Heart left ventricle (tissue), 16 donors: ENCODE results near the gene GRB14. TPM values are rescaled to one million over a fixed set of nuclear protein-coding genes. Genes with fewer than 3 reads are reported as not detected.

Experiments used
- ATAC-seq, 4 donors: fragments of 200-7000 bp; cut with Tn5 transposase; one replicate each; pipeline ENCODE4 v1.9.1; 2020 to 2022; ENCODE audit warnings: moderate library complexity in 4 of 4, mild to moderate bottlenecking in 3 of 4, moderate number of reproducible peaks in 1 of 4
- DNase-seq, 5 donors: peaks; one replicate each; pipeline ENCODE4 v3.0.0-alpha.2; 2020
- H3K27ac ChIP-seq, 12 donors: fragments of 200-600 bp; sonication (generic) in 4 of 12; one replicate each; pipeline versions ENCODE4 v1.5.0 to v1.8.0; 2016 to 2022; ENCODE audit warnings: mild to moderate bottlenecking in 2 of 12
- H3K27me3 ChIP-seq, 9 donors: fragments of 200-600 bp; sonication (generic) in 2 of 9; one replicate each; pipeline versions ENCODE4 v1.5.1 to v1.8.0; 2016 to 2022; ENCODE audit warnings: mild to moderate bottlenecking in 3 of 9
- H3K36me3 ChIP-seq, 9 donors: fragments of 200-600 bp; sonication (generic) in 2 of 9; one replicate each; pipeline versions ENCODE4 v1.5.0 to v1.8.0; 2018 to 2022; ENCODE audit warnings: mild to moderate bottlenecking in 2 of 9
- H3K4me1 ChIP-seq, 12 donors: fragments of 200-600 bp; sonication (generic) in 4 of 12; one replicate each; pipeline versions ENCODE4 v1.5.0 to v1.8.0; 2016 to 2022; ENCODE audit warnings: mild to moderate bottlenecking in 3 of 12
- H3K4me3 ChIP-seq, 12 donors: fragments of 200-600 bp; sonication (generic) in 4 of 12; one replicate each; pipeline versions ENCODE4 v1.5.0 to v1.8.0; 2017 to 2022; ENCODE audit warnings: mild to moderate bottlenecking in 9 of 12, moderate library complexity in 4 of 12
- H3K9me3 ChIP-seq, 12 donors: fragments of 200-600 bp; sonication (generic) in 4 of 12; one replicate each; pipeline versions ENCODE4 v1.5.0 to v1.8.0; 2016 to 2022; ENCODE audit warnings: mild to moderate bottlenecking in 1 of 12
- CTCF ChIP-seq, 12 donors: fragments of 200-600 bp; sonication (generic) in 4 of 12; IDR thresholded peaks; one replicate each; pipeline versions ENCODE4 v1.5.0 to v1.8.0; 2018 to 2022; ENCODE audit warnings: antibody characterized with exemption in 12 of 12, mild to moderate bottlenecking in 5 of 12
- POLR2A ChIP-seq, 2 donors: fragments of 450-650 bp; IDR thresholded peaks; one replicate each; pipeline ENCODE4 v1.6.1; 2017; ENCODE audit warnings: antibody characterized with exemption in 2 of 2, mild to moderate bottlenecking in 2 of 2, moderate library complexity in 2 of 2
- WGBS, 4 donors: extraction: QIAGEN DNeasy Blood & Tissue Kit in 2 of 4; methylation state at CpG; one replicate each; pipeline versions ENCODE4 v1.1.5 to v1.1.7; 2013 to 2018; 5-methylcytosine and 5-hydroxymethylcytosine counted together
- intact Hi-C, 10 donors: fragments of 100-400 bp; cut with DNase I; formaldehyde crosslinking; loops; one replicate each; pipeline versions ENCODE4 v1.11.1 to v1.14.2; 2022
- long read RNA-seq, 3 donors: library from polyadenylated mRNA; unstranded; transcript quantifications; one replicate each; pipeline ENCODE4 v2.0.0, GENCODE V29; 2020 to 2021
- polyA plus RNA-seq, 2 donors: library from polyadenylated mRNA; stranded (reverse); fragments of 200-250 nt; gene quantifications; one replicate each; pipeline ENCODE4 v1.2.3, GENCODE V29; 2013
- total RNA-seq, 9 donors: library from RNA; depleted of rRNA in 2 of 9; stranded (reverse); fragments of >200 nt in 2 of 9; fragmentation: NEBNext Ultra II Directional in 3 of 9; extraction: Animal tissue kit (Norgen Biotek cat#: 25700) in 3 of 9; gene quantifications; one replicate each; pipeline versions ENCODE4 v1.1.0 to v1.2.4, GENCODE V29; 2016 to 2023
- donor health status: ischemic (EF 13 %, LVEDD 7.1; RV severe dilation, severe dysfunction).
- donor health status: healthy with polysubstance abuse.
- donor health status: DM: no; HTN: yes; CAD: no.
- donor health status: DM: no; HTN: no; CAD: no.
- donor health status: ischemic (EF 25% LVEDD 6.9; RV normal size, moderate dysfunction).
- donor health status: ischemic (EF 25% LVEDD 5.7; RV mildly dilated, moderate dysfunction).
- donor health status: healthy.
- donor health status: DM: yes; HTN: yes; CAD: no.
- donor health status: ischemic (EF 35%, LVEDD 5.7; RV mildly dilated, moderate dysfunction).
- donor health status: nonischemic (EF 11% LVEDD 7.7; RV severe dilation, severe dysfunction).
- donor health status: DM: yes; HTN: yes; CAD: no.
- donor health status: PGD.
- donor health status: ischemic (EF 29% LVEDD 5.4; RV normal size, mild dysfunction).
- donor health status: nonischemic (EF 23%, LVEDD 6.1; RV moderate dilation, normal function).

GRB14 gene
- total RNA-seq: 10 to 100 TPM in 6 of 9 donors, 1 to 10 TPM in 3; 2.7 to 22.9 (median 13.3) TPM
- 10 to 100 TPM in 1 of 2 donors, 1 to 10 TPM in 1; 3.2 to 42.3 TPM for polyA plus RNA-seq
- long read RNA-seq, donor 1, transcript GRB14-201 (14 exons, 2,382 nt): major isoform, 41 of 49 reads
- long read RNA-seq, donor 1, partial matches to known transcripts: 4 of 49 reads
- long read RNA-seq, donor 1, other reads (novel, unspliced or antisense): 4 of 49 reads
- long read RNA-seq, donor 2, transcript GRB14-201 (14 exons, 2,382 nt): major isoform, 92 of 135 reads
- long read RNA-seq, donor 2, partial matches to known transcripts: 20 of 135 reads
- long read RNA-seq, donor 2, other reads (novel, unspliced or antisense): 23 of 135 reads
- long read RNA-seq, donor 3, transcript GRB14-201 (14 exons, 2,382 nt): major isoform, 34 of 43 reads
- long read RNA-seq, donor 3, partial matches to known transcripts: 5 of 43 reads
- long read RNA-seq, donor 3, other reads (novel, unspliced or antisense): 3 of 43 reads

GRCh38 chr2:164620873-164621763 lies at the start of gene GRB14:
Gene GRB14, minus strand, starts transcription at chr2:164621482. Its CDS starts 173 bp downstream, at chr2:164621309.
- Histone ChIP-seq H3K9me3 (no peaks in the 10 kb centered on the region), H3K27me3 (peaks cover 0 to 24% (median 0%) of the 10 kb centered on the region in 9 donors), H3K27ac (peak within 1 kb of the TSS in 7 of 12 donors; percentile 23 to 79 (median 60)), H3K36me3 (no peaks in the 10 kb centered on the region), H3K4me1 (peaks cover 0 to 11% (median 0%) of the 10 kb centered on the region in 12 donors), H3K4me3 (peak within 1 kb of the TSS; percentile 45 to 84 (median 68))
- ATAC-seq: peak; percentile 87 to 93 (median 92)
- WGBS, 4 donors: 0 to 1% (median 1%) methylated on average over 16 to 96 of the region's 96 CpGs
- DNase-seq: peak; percentile 23 to 73 (median 46)
- no peak for TF ChIP-seq POLR2A (IDR thresholded peaks at IDR 0.05)
- TF ChIP-seq CTCF (IDR thresholded peaks at IDR 0.05): peak in 2 of 12 donors; percentile 8 to 16
- intact Hi-C loops: loop anchor here in 1 of 10 donors (5.0 kb wide), 1 partner anchor 101 kb away; no protein-coding TSS in a partner anchor

- no peaks in the 10 kb centered on the region for H3K36me3 ChIP-seq
- H3K27ac ChIP-seq: no peak overlapping the region
- H3K9me3 ChIP-seq: no peaks in the 10 kb centered on the region
- TF ChIP-seq POLR2A (IDR thresholded peaks at IDR 0.05) (no peak), CTCF (IDR thresholded peaks at IDR 0.05) (no peak)
- no peaks in the 10 kb centered on the region for H3K27me3 ChIP-seq
- H3K4me1 ChIP-seq: peaks cover 0 to 7% (median 0%) of the 10 kb centered on the region in 12 donors
- no peak overlapping the region for H3K4me3 ChIP-seq
- intact Hi-C loops: no loop called here
- DNase-seq (no peak), ATAC-seq (no peak)
Measured at GRCh38 chr2:164669291-164669690, 48.0 kb upstream of the GRB14 start.

GRCh38 chr2:164667566-164667965 lies 46.3 kb upstream of the GRB14 start:
- TF ChIP-seq CTCF (IDR thresholded peaks at IDR 0.05): no peak
- no peak for TF ChIP-seq POLR2A (IDR thresholded peaks at IDR 0.05)
- no peak overlapping the region for H3K27ac ChIP-seq
- no peak for DNase-seq
- ATAC-seq: no peak
- no peaks in the 10 kb centered on the region for H3K36me3 ChIP-seq
- no peaks in the 10 kb centered on the region for H3K27me3 ChIP-seq
- intact Hi-C loops: no loop called here
- H3K9me3 ChIP-seq: no peaks in the 10 kb centered on the region
- no peak overlapping the region for H3K4me3 ChIP-seq
- peaks cover 0 to 9% (median 0%) of the 10 kb centered on the region in 12 donors for H3K4me1 ChIP-seq
- 89 to 96% (median 91%) methylated on average over 2 of the region's 2 CpGs for WGBS, 4 donors

GRCh38 chr2:164664070-164664469 lies 42.8 kb upstream of the GRB14 start:
- H3K9me3 ChIP-seq: no peaks in the 10 kb centered on the region
- no peak for DNase-seq
- intact Hi-C loops: no loop called here
- TF ChIP-seq CTCF (IDR thresholded peaks at IDR 0.05) (no peak), POLR2A (IDR thresholded peaks at IDR 0.05) (no peak)
- no peak overlapping the region for H3K4me3 ChIP-seq
- no peaks in the 10 kb centered on the region for H3K27me3 ChIP-seq
- no peaks in the 10 kb centered on the region for H3K36me3 ChIP-seq
- no peak for ATAC-seq
- peaks cover 0 to 17% (median 0%) of the 10 kb centered on the region in 12 donors for H3K4me1 ChIP-seq
- no peak overlapping the region for H3K27ac ChIP-seq
